Suprapubic skin (tissue), 4 donors: Measurements from ENCODE around the gene MYO7A. TPM values are rescaled to one million over a fixed set of nuclear protein-coding genes. Genes with fewer than 3 reads are reported as not detected.

ENCODE experiments used
- DNase-seq, 2 donors: peaks; one replicate each; pipeline ENCODE4 v3.0.0-alpha.2; 2019; ENCODE audit warnings: low spot score in 2 of 2
- H3K27ac ChIP-seq: fragments of 200-600 bp; sonication (generic); one replicate; pipeline ENCODE4 v1.5.1; 2019
- H3K27me3 ChIP-seq: fragments of 200-600 bp; sonication (generic); one replicate; pipeline ENCODE4 v1.5.1; 2019
- H3K36me3 ChIP-seq: fragments of 200-600 bp; sonication (generic); one replicate; pipeline ENCODE4 v1.5.1; 2019
- H3K4me1 ChIP-seq: fragments of 200-600 bp; sonication (generic); one replicate; pipeline ENCODE4 v1.5.1; 2019
- H3K4me3 ChIP-seq: fragments of 200-600 bp; sonication (generic); one replicate; pipeline ENCODE4 v1.5.1; 2019; ENCODE audit warnings: mild to moderate bottlenecking
- H3K9me3 ChIP-seq: fragments of 200-600 bp; sonication (generic); one replicate; pipeline ENCODE4 v1.5.1; 2019
- CTCF ChIP-seq, 2 donors: fragments of 200-600 bp in 1 of 2; fragments of 450-650 bp in 1 of 2; sonication (generic) in 1 of 2; IDR thresholded peaks; one replicate each; pipeline ENCODE4 v1.5.1; 2016 to 2019; ENCODE audit warnings: antibody characterized with exemption in 2 of 2, mild to moderate bottlenecking in 1 of 2, moderate library complexity in 1 of 2
- EP300 ChIP-seq: sonication (generic); formaldehyde crosslinking; IDR thresholded peaks from one replicate; pipeline ENCODE4 v1.6.1; 2017; ENCODE audit warnings: antibody characterized with exemption
- POLR2A ChIP-seq, 2 donors: fragments of 450-650 bp; IDR thresholded peaks; one replicate each; pipeline ENCODE4 v1.6.1; 2017; ENCODE audit warnings: antibody characterized with exemption in 2 of 2, mild to moderate bottlenecking in 2 of 2, moderate library complexity in 2 of 2
- POLR2AphosphoS5 ChIP-seq, 3 donors: sonication (generic); formaldehyde crosslinking; IDR thresholded peaks; one replicate each; pipeline ENCODE4 v1.6.1; 2017; ENCODE audit warnings: antibody characterized with exemption in 3 of 3
- WGBS: methylation state at CpG from one replicate; pipeline ENCODE4 v1.1.5; 2018; 5-methylcytosine and 5-hydroxymethylcytosine counted together
- total RNA-seq, 4 donors: library from RNA; depleted of rRNA; stranded (reverse); fragments of >200 nt; gene quantifications; one replicate each; pipeline ENCODE4 v1.1.0, GENCODE V29; 2016

The MYO7A gene
- total RNA-seq, 4 donors from 2014 or later: 0.34 to 2.4 (median 2.0) TPM

DNA sequence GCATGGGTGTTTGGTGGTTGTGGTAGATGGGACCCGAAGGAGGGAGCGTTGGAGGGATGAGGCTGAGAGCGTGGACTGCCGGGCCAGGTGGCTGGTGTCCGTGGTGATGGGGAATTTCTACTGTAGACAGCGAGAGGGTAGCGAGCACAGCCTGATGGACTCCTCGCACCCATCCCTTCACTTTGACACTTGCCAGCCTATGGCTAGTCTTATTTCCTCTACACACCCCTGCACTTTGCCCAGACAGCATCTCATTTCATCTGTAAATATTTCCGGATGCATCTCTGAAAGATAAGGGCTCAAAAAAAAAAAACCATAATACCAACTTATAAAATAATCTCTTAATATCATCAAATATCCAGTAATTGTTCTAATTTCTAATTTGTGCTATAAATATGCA lies 19.6 kb upstream of the MYO7A start:
- Histone ChIP-seq H3K36me3 (no peaks in the 10 kb centered on the region), H3K4me1 (peaks cover 7% of the 10 kb centered on the region), H3K27ac (no peak overlapping the region), H3K9me3 (no peaks in the 10 kb centered on the region), H3K4me3 (no peak overlapping the region), H3K27me3 (no peaks in the 10 kb centered on the region)
- DNase-seq: no peak
- TF ChIP-seq CTCF (IDR thresholded peaks at IDR 0.05) (no peak), EP300 (no peak), POLR2A (IDR thresholded peaks at IDR 0.05) (no peak), POLR2AphosphoS5 (IDR thresholded peaks at IDR 0.05) (no peak)
- 87% methylated on average over 9 of the region's 9 CpGs for WGBS

GRCh38 chr11:77109236-77110019 lies 18.6 kb upstream of the MYO7A start:
- H3K27ac ChIP-seq: no peak overlapping the region
- peaks cover 7% of the 10 kb centered on the region for H3K4me1 ChIP-seq

GRCh38 chr11:77110836-77111235 lies 17.2 kb upstream of the MYO7A start:
- H3K27ac ChIP-seq: no peak overlapping the region
- no peak overlapping the region for H3K4me3 ChIP-seq
- H3K4me1 ChIP-seq: peaks cover 7% of the 10 kb centered on the region
- TF ChIP-seq POLR2A (IDR thresholded peaks at IDR 0.05) (no peak), CTCF (IDR thresholded peaks at IDR 0.05) (no peak), EP300 (no peak)
- WGBS: 100% methylated on average over 2 of the region's 6 CpGs
- no peak for DNase-seq
- H3K36me3 ChIP-seq: no peaks in the 10 kb centered on the region
- H3K9me3 ChIP-seq: no peaks in the 10 kb centered on the region
- no peaks in the 10 kb centered on the region for H3K27me3 ChIP-seq

More at GRCh38 chr11:77109236-77110019, 18.6 kb upstream of the MYO7A start:
- no peak for DNase-seq
- H3K9me3 ChIP-seq: no peaks in the 10 kb centered on the region
- TF ChIP-seq POLR2A (IDR thresholded peaks at IDR 0.05): no peak
- no peaks in the 10 kb centered on the region for H3K36me3 ChIP-seq
- no peak overlapping the region for H3K4me3 ChIP-seq
- no peaks in the 10 kb centered on the region for H3K27me3 ChIP-seq
- WGBS: 84% methylated on average over 9 of the region's 11 CpGs

DNA sequence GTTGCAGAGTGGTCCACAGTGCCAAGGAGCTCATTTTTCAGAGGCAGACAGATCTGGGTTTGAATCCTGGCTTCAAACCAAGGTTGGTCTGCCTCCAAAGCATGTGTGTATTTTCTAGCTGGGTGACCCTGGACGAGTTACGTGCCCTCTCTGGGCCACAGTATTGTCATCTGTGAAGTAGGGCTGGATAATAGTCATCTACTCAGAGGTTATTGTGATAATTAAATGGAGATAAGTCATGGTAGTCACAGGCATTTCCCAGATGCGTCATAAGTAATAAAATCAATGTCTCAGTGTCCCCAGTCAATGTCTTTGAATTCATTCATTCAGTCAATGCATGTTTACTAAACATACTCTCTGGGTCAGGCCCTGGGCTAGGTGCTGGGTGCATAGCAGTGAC lies 16.8 kb upstream of the MYO7A start:
- TF ChIP-seq CTCF (IDR thresholded peaks at IDR 0.05) (no peak), POLR2AphosphoS5 (IDR thresholded peaks at IDR 0.05) (no peak), EP300 (no peak), POLR2A (IDR thresholded peaks at IDR 0.05) (no peak)
- Histone ChIP-seq H3K9me3 (no peaks in the 10 kb centered on the region), H3K27me3 (no peaks in the 10 kb centered on the region), H3K27ac (no peak overlapping the region), H3K4me1 (peaks cover 4% of the 10 kb centered on the region), H3K4me3 (no peak overlapping the region), H3K36me3 (no peaks in the 10 kb centered on the region)
- no peak for DNase-seq
- 85% methylated on average over 3 of the region's 3 CpGs for WGBS

DNA sequence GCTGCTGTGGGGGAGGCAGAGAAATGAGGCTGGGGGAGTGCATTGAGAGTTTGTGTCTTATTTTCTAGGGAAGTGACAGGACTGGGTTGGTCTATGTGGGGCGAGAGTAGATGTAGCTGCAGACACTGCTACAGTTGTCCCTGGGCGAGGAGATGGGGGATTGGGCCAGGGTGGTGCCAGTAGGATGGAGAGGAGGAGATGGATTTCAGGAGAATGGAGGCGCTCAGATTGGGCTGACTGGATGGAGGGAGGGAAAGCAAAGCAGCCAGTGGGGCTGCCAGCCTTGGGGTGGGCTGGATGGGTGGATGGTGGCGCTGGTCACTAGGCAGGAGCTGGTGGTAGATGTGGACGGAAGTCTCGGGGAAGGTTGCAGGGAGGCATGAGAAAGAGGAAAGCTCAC lies 16.1 kb upstream of the MYO7A start:
- Histone ChIP-seq H3K27me3 (no peaks in the 10 kb centered on the region), H3K4me1 (no peaks in the 10 kb centered on the region), H3K36me3 (no peaks in the 10 kb centered on the region), H3K9me3 (no peaks in the 10 kb centered on the region), H3K27ac (no peak overlapping the region), H3K4me3 (no peak overlapping the region)
- TF ChIP-seq POLR2AphosphoS5 (IDR thresholded peaks at IDR 0.05) (no peak), POLR2A (IDR thresholded peaks at IDR 0.05) (no peak), EP300 (no peak), CTCF (IDR thresholded peaks at IDR 0.05) (no peak)
- 96% methylated on average over 6 of the region's 6 CpGs for WGBS
- no peak for DNase-seq
